CD4-positive, alpha-beta memory T cell (primary cell): ENCODE measurements around the gene SWSAP1. TPM values are rescaled to one million over a fixed set of nuclear protein-coding genes. Genes with fewer than 3 reads are reported as not detected.

Experiments used
- CTCF ChIA-PET: fragments of 350-600 bp; sonication (Branson Sonifier 250); formaldehyde crosslinking; loops from one replicate; lab custom pipeline; 2021; ENCODE audit warnings: inconsistent platforms; ENCODE audit not compliant: partially characterized antibody; lab: Charles Lee
- POLR2A ChIA-PET: fragments of 350-600 bp; sonication (Branson Sonifier 250); formaldehyde crosslinking; loops from one replicate; lab custom pipeline; 2021; ENCODE audit not compliant: partially characterized antibody; lab: Charles Lee
- DNase-seq, 5 donors: peaks; one replicate each; pipeline versions ENCODE4 v3.0.0 to v3.0.0-alpha.2; 2020 to 2022; ENCODE audit warnings: mixed read lengths in 1 of 5
- H3K27ac ChIP-seq: one replicate; pipeline ENCODE4 v1.7.0; 2013; ENCODE audit warnings: low read depth, low read length
- H3K27me3 ChIP-seq: 2 replicates; pipeline ENCODE4 v1.7.0; 2013; ENCODE audit warnings: mild to moderate bottlenecking, low read length, moderate library complexity; ENCODE audit not compliant: insufficient read depth
- H3K36me3 ChIP-seq: 2 replicates; pipeline ENCODE4 v1.7.0; 2013; ENCODE audit warnings: mild to moderate bottlenecking, low read length, moderate library complexity; ENCODE audit not compliant: insufficient read depth
- H3K4me1 ChIP-seq: 2 replicates; pipeline ENCODE4 v1.7.0; 2013; ENCODE audit warnings: mild to moderate bottlenecking, low read length, moderate library complexity; ENCODE audit not compliant: insufficient read depth
- H3K4me3 ChIP-seq, 2 donors: one replicate each; pipeline ENCODE4 v1.7.0; 2013; ENCODE audit warnings: low read length in 2 of 2, mild to moderate bottlenecking in 1 of 2
- H3K9me3 ChIP-seq, 2 donors: one replicate each; pipeline ENCODE4 v1.7.0; 2013; ENCODE audit warnings: low read length in 2 of 2, control low read depth in 1 of 2; ENCODE audit not compliant: control insufficient read depth in 1 of 2
- H3K27ac Mint-ChIP-seq, 7 donors: one replicate each; pipeline ENCODE4 v1.8.0; 2020 to 2021; ENCODE audit warnings: mixed read lengths in 7 of 7, mild to moderate bottlenecking in 6 of 7, inconsistent platforms in 3 of 7, moderate library complexity in 3 of 7
- H3K27me3 Mint-ChIP-seq, 2 donors: one replicate each; pipeline ENCODE4 v1.8.0; 2020 to 2021; ENCODE audit warnings: mixed read lengths in 2 of 2
- H3K36me3 Mint-ChIP-seq, 2 donors: one replicate each; pipeline ENCODE4 v1.8.0; 2020 to 2021; ENCODE audit warnings: mixed read lengths in 2 of 2, inconsistent platforms in 1 of 2, mild to moderate bottlenecking in 1 of 2
- H3K4me1 Mint-ChIP-seq, 4 donors: one replicate each; pipeline ENCODE4 v1.8.0; 2020 to 2021; ENCODE audit warnings: mixed read lengths in 4 of 4, mild to moderate bottlenecking in 1 of 4
- H3K4me3 Mint-ChIP-seq, 8 donors: one replicate each; pipeline ENCODE4 v1.8.0; 2020 to 2021; ENCODE audit warnings: mixed read lengths in 8 of 8, mild to moderate bottlenecking in 7 of 8, moderate library complexity in 6 of 8, inconsistent platforms in 3 of 8
- H3K9me3 Mint-ChIP-seq, 8 donors: one replicate each; pipeline ENCODE4 v1.8.0; 2020 to 2021; ENCODE audit warnings: mixed read lengths in 8 of 8, mild to moderate bottlenecking in 5 of 8, inconsistent platforms in 3 of 8, moderate library complexity in 1 of 8
- intact Hi-C: fragments of 100-400 bp; cut with micrococcal nuclease; formaldehyde crosslinking; loops from one replicate; pipeline ENCODE4 v1.15.1; 2023
- polyA plus RNA-seq, 2 donors: library from polyadenylated mRNA; unstranded; fragments of 300-500 nt; fragmentation: Illumina TruSeq; gene quantifications; one replicate each; pipeline ENCODE4 v1.2.3, GENCODE V29; 2021
- total RNA-seq, 2 experiments: library from RNA; stranded (reverse); gene quantifications; one replicate each; pipeline ENCODE4 v1.2.3, GENCODE V29; 2021

Gene SWSAP1, protein sequence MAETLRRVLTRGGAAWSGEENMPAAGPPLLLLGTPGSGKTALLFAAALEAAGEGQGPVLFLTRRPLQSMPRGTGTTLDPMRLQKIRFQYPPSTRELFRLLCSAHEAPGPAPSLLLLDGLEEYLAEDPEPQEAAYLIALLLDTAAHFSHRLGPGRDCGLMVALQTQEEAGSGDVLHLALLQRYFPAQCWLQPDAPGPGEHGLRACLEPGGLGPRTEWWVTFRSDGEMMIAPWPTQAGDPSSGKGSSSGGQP
- total RNA-seq (1 to 10 TPM; 4.0 to 4.8 TPM), polyA plus RNA-seq (1 to 10 TPM; 6.4 to 6.5 TPM)

DNA sequence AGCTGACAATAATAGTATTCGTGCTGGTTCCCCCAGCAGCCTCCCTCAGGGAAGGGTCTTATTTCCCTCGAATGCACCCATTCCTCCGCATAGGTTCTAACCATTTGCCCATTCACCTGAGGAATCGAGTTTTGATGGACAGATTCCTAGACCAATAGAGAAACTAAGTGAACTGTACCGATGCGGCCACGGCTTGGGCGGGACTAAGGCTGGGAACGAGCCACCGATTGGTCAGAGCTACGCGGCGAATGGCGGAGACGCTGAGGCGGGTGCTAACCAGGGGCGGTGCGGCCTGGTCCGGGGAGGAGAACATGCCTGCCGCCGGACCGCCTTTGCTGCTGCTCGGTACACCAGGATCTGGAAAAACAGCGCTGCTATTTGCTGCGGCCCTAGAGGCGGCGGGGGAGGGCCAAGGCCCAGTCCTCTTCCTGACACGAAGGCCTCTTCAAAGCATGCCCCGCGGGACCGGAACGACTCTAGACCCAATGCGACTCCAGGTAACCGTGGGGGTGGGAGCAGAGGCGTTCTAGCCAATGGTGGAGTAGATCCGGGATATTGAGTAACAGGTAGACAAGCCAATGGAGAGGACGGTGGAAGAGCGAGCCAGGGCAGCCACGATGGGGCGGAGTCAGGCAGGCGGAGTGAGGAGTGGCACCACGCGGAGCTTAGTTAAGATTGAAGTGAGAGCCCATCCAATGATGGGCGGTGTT, at the start of gene SWSAP1:
Gene SWSAP1, plus strand, starts transcription at position 234 of the 710 bp plus-strand sequence. Its CDS starts 15 bp downstream, at position 249.
- peaks cover 7 to 17% (median 11%) of the 10 kb centered on the region in 4 donors for H3K4me1 Mint-ChIP-seq

DNA sequence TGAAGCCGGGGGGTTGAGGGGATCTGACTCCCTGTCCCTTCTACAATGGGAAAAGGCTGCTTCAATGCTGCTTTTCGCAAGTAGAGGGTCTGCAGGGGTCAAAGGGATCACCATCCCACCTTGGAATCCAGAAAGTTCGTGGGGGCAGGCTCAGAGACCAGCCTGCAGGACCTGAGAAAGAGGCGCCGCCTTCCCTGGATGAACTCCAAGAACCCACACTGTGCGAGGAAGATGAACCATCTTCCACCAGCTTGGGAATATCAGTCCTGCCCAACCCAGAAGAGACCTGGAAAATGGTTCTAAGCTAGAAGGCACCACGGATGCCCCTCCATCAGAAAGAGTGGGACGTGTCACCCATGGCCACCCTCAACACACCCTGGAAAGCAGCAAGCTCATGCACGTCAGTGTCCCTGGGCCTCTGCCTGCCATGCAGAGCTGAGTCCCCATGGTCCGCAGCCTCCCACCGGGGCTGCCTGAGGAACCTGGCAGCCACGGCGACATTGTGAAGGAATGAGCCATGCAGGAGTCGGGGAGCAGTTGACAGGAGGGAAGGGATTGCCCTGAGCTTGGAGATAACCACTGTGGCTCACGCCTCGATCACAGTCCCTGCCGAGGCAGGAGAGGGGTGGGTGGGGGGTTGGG, 49.6 kb upstream of the SWSAP1 start:
- Histone ChIP-seq H3K4me3 (no peak overlapping the region), H3K27me3 (no peaks in the 10 kb centered on the region), H3K36me3 (no peaks in the 10 kb centered on the region), H3K27ac (no peak overlapping the region), H3K4me1 (peaks cover 14% of the 10 kb centered on the region), H3K9me3 (no peaks in the 10 kb centered on the region)
- Mint-ChIP-seq H3K9me3 (peaks cover 0 to 2% (median 0%) of the 10 kb centered on the region in 8 donors), H3K4me3 (no peak overlapping the region), H3K36me3 (peaks cover under 1 to 9% of the 10 kb centered on the region in 2 donors), H3K27me3 (peaks cover 0 to 1% of the 10 kb centered on the region in 2 donors), H3K27ac (peak overlapping the region in 5 of 7 donors; percentile 42 to 89 (median 53)), H3K4me1 (peaks cover 11 to 18% (median 13%) of the 10 kb centered on the region in 4 donors)
- intact Hi-C loops = no loop called here
- ChIA-PET CTCF (interaction anchor here (1.0 to 1.2 kb wide), 3 partner anchors 8 to 29 kb away, joined by 3 read pairs; partner anchors contain the start of gene RAB3D), POLR2A (interaction anchor here (0.7 to 1.7 kb wide), 4 partner anchors 21 to 56 kb away, joined by 3 to 9 read pairs (median 4); partner anchors contain the start of genes CCDC159, SWSAP1 and TMEM205)
- DNase-seq = no peak

More for the DNA sequence above, at the start of gene SWSAP1:
- no peaks in the 10 kb centered on the region for H3K27me3 Mint-ChIP-seq
- CTCF ChIA-PET = interaction anchor here (0.5 to 2.0 kb wide), 6 partner anchors 9 to 176 kb away, joined by 3 to 9 read pairs (median 6); partner anchors contain the start of genes CCDC159, ODAD3, PRKCSH and TMEM205
- H3K4me3 Mint-ChIP-seq = no peak within 1 kb of the TSS
- H3K27ac ChIP-seq = peak within 1 kb of the TSS; percentile 84
- no peaks in the 10 kb centered on the region for H3K27me3 ChIP-seq
- H3K4me3 ChIP-seq = peak within 1 kb of the TSS; percentile 57 to 77
- H3K9me3 ChIP-seq = no peaks in the 10 kb centered on the region
- peaks cover 36% of the 10 kb centered on the region for H3K4me1 ChIP-seq
- peaks cover 0 to 2% (median 0%) of the 10 kb centered on the region in 8 donors for H3K9me3 Mint-ChIP-seq
- peaks cover 12 to 18% of the 10 kb centered on the region in 2 donors for H3K36me3 Mint-ChIP-seq
- no peaks in the 10 kb centered on the region for H3K36me3 ChIP-seq
- POLR2A ChIA-PET = interaction anchor here (0.6 to 3.3 kb wide), 36 partner anchors 9 to 1793 kb away, joined by 3 to 54 read pairs (median 5); partner anchors contain the start of genes CCDC159, ECSIT, ELOF1 and EPOR
- intact Hi-C loops = loop anchor here (1.0 kb wide), 3 partner anchors 28 to 131 kb away; partner anchors contain the start of genes CCDC159, ODAD3, PRKCSH and TMEM205
- peak within 1 kb of the TSS in 1 of 7 donors; percentile 79 for H3K27ac Mint-ChIP-seq
- peak; percentile 98 to 100 (median 99) for DNase-seq

DNA sequence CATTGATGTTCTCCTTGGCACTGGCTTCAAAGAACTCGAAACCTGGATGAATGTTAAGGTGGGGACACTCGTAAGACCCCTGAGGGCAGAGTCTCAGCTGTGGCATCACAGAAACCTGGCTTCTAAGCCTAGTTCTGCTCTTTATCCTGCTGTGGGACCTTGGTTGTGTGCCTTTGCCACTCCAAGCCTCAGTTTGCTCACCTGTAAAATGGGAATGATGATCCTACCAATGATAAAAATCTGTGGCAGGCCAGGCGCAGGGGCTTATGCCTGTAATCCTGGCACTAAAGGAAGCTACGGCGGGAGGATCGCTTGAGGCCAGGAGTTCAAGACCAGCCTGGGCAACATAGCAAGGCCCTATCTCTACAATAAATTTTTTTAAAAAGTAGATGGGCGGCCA, 48.9 kb upstream of the SWSAP1 start:
- no peak for DNase-seq
- no peak overlapping the region for H3K4me3 ChIP-seq
- peaks cover 14% of the 10 kb centered on the region for H3K4me1 ChIP-seq
- no peak overlapping the region for H3K27ac ChIP-seq
- no peak overlapping the region for H3K27ac Mint-ChIP-seq
- ChIA-PET POLR2A (interaction anchor here (1.5 kb wide), 2 partner anchors 49 to 55 kb away, joined by 3 to 6 read pairs; partner anchors contain the start of gene SWSAP1), CTCF (interaction anchor here (1.0 to 1.1 kb wide), 2 partner anchors 14 to 28 kb away, joined by 3 read pairs; partner anchors contain the start of gene RAB3D)
- H3K4me3 Mint-ChIP-seq = no peak overlapping the region
- H3K27me3 Mint-ChIP-seq = peaks cover 0 to 1% of the 10 kb centered on the region in 2 donors
- H3K36me3 ChIP-seq = no peaks in the 10 kb centered on the region
- H3K27me3 ChIP-seq = no peaks in the 10 kb centered on the region
- peaks cover 5 to 14% of the 10 kb centered on the region in 2 donors for H3K36me3 Mint-ChIP-seq
- intact Hi-C loops = no loop called here
- H3K9me3 Mint-ChIP-seq = peaks cover 0 to 2% (median 0%) of the 10 kb centered on the region in 8 donors
- peaks cover 11 to 18% (median 13%) of the 10 kb centered on the region in 4 donors for H3K4me1 Mint-ChIP-seq
- H3K9me3 ChIP-seq = no peaks in the 10 kb centered on the region

DNA sequence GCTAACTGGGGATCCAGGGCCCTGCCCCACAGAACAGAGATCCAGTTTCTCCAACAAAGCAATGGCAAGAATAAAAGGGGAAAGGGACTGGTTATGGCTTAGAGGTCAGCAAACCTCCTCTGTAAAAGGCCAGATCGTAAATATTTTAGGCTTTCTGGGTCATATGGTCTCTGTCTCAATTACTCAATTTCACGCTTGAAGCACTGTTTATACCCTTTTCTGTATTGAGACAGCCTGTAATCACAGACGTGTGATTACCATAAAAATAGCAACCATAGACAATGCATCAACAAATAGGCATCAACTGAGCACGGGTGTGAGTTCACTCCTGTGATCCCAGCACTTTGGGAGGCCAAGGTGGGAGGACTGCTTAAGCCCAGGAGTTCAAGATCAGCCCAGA, 44.3 kb upstream of the SWSAP1 start:
- no peak for DNase-seq
- Mint-ChIP-seq H3K4me3 (no peak overlapping the region), H3K36me3 (peaks cover 22 to 27% of the 10 kb centered on the region in 2 donors), H3K27ac (peak overlapping the region in 1 of 7 donors; percentile 60), H3K4me1 (peaks cover 0 to 2% (median 0%) of the 10 kb centered on the region in 4 donors), H3K9me3 (no peaks in the 10 kb centered on the region), H3K27me3 (no peaks in the 10 kb centered on the region)
- intact Hi-C loops = no loop called here
- ChIA-PET CTCF (no interaction called here), POLR2A (no interaction called here)
- Histone ChIP-seq H3K4me3 (no peak overlapping the region), H3K9me3 (no peaks in the 10 kb centered on the region), H3K27me3 (no peaks in the 10 kb centered on the region), H3K27ac (no peak overlapping the region), H3K36me3 (no peaks in the 10 kb centered on the region), H3K4me1 (no peaks in the 10 kb centered on the region)

DNA sequence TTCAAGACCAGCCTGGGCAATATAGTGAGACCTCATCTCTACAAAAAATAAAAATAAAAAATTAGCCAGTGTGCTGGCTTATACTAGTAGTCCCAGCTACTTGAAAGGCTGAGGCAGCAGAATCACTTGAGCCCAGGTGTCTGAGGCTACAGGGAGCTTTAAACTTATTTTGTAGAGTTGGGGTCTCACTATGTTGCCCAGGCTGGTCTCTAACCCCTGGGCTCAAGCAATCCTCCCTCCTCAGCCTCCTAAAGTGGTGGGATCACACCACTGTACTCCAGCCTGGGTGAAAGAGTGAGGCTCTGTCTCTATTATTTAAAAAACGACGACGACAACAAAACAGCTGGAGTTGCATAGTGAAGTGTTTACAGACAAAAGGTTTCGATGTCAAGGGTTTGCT, 43.0 kb upstream of the SWSAP1 start:
- intact Hi-C loops = no loop called here
- Mint-ChIP-seq H3K4me1 (peaks cover 0 to 2% (median 0%) of the 10 kb centered on the region in 4 donors), H3K27ac (no peak overlapping the region), H3K4me3 (no peak overlapping the region), H3K36me3 (peaks cover 34 to 36% of the 10 kb centered on the region in 2 donors), H3K9me3 (no peaks in the 10 kb centered on the region), H3K27me3 (no peaks in the 10 kb centered on the region)
- Histone ChIP-seq H3K27me3 (no peaks in the 10 kb centered on the region), H3K36me3 (no peaks in the 10 kb centered on the region), H3K4me1 (no peaks in the 10 kb centered on the region), H3K27ac (no peak overlapping the region), H3K4me3 (no peak overlapping the region), H3K9me3 (no peaks in the 10 kb centered on the region)
- ChIA-PET POLR2A (no interaction called here), CTCF (no interaction called here)
- DNase-seq = no peak

DNA sequence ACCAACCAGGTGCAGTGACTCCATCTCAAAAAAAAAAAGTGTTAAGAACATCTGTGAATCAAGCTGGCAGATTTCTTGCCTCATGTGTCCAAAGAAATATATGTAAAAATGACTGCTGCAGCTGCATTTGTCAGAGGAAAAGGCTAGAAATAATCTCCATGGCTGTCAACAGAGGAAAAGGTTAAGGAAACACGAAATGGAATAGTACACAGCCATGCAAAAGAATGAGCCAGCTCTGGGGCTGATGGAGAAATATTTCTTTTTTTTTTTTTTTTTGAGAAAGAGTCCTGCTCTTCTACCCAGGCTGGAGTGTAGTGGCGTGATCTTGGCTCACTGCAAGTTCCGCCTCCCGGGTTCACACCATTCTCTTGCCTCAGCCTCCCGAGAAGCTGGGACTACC, 41.6 kb upstream of the SWSAP1 start:
- Mint-ChIP-seq H3K36me3 (peaks cover 31 to 36% of the 10 kb centered on the region in 2 donors), H3K27me3 (no peaks in the 10 kb centered on the region), H3K4me3 (no peak overlapping the region), H3K9me3 (peaks cover 0 to 2% (median 0%) of the 10 kb centered on the region in 8 donors), H3K4me1 (peaks cover 6 to 11% (median 9%) of the 10 kb centered on the region in 4 donors), H3K27ac (peak overlapping the region in 1 of 7 donors; percentile 1)
- ChIA-PET POLR2A (no interaction called here), CTCF (interaction anchor here (0.5 to 0.7 kb wide), 2 partner anchors 9 to 80 kb away, joined by 3 to 4 read pairs; no protein-coding TSS in a partner anchor)
- no peak for DNase-seq
- peaks cover 9% of the 10 kb centered on the region for H3K4me1 ChIP-seq
- intact Hi-C loops = no loop called here
- H3K4me3 ChIP-seq = no peak overlapping the region
- H3K27ac ChIP-seq = no peak overlapping the region
- H3K9me3 ChIP-seq = no peaks in the 10 kb centered on the region
- H3K27me3 ChIP-seq = no peaks in the 10 kb centered on the region
- no peaks in the 10 kb centered on the region for H3K36me3 ChIP-seq
